GM21529 (cell line): Measurements from ENCODE around the gene LRRC7.

Experiments
- ATAC-seq: cut with Tn5 transposase; IDR thresholded peaks from one replicate; pipeline ENCODE4 v1.9.1; 2021; ENCODE audit not compliant: unreplicated experiment

Gene LRRC7

DNA sequence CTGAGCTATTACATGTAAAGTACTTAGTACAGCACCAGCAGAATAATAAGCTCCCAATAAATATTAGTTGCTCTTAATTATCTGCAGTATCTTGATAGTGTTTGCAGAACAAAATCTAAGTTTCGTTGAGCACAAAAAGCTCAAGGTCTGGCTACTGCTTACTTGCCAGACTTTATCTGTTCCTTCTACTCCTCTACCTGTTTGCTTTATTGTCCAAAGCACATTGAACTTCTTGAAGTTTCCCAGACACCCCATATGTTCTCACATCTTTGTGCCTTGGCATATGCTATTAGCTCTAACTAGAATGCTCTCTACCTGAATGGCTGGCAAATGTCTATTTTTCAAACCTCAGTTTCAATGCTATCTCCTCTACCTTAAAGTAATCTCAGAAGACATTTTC, 582.7 kb downstream of the LRRC7 start:
- ATAC-seq = no peak

DNA sequence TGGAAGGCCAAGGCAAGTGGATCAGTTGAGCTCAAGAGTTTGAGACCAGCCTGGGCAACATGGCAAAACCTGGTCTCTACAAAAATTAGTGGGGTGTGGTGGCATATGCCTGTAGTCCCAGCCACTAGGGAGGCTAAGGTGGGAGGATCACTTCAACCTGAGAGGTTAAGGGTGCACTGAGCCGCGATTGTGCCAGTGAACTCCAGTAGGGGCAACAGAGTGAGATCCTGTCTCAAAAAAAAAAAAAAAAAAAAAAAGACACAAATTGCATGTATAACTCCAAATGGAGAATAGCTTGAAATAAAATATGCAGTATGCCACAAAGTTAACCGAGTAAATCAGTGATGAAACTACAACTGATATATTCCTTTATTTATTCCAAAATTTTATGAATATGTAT, 586.0 kb downstream of the LRRC7 start:
- no peak for ATAC-seq

DNA sequence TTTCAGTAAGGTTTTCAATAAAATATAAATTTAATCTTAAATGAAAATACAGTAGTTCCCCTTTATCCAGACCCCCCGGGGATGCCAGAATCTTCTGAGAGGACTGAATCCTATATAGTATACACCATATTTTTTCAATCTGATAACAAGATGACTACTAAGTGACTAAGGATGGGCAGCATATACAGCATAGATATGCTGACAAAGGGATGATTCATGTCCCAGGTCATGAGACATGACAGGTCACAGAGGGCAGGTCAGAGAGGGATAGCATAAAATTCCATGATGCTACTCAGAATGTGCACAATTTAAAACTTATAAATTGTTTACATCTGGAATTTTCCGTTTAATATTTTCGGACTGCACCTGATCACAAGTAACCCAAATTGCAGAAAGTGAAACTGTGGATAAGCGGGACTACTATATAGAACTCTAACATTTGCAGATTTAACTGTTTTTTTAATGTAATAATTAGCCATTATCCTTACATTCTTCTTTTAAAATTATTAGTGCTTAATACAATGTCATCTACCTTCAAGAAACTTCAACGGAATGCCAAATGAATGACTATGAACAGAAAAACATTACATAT, 588.9 kb downstream of the LRRC7 start:
- no peak for ATAC-seq

DNA sequence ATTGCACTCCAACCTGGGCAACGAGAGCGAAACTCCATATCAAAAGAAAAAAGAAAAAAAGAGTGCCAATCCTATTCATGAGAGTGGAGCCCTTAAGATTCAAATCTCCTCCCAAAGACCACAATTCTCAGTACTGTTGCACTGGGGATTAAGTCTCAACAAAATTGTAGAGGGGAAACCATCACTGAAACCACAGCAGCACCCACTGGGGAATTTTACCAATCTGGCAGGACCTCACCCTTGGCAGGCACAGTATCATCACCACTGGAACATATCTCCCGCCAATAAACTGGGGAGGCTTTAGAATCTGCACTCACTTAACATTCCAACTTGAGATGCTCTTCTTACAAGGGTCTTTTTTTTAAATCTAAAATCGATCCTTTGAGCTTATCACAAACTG, 596.6 kb downstream of the LRRC7 start:
- ATAC-seq = no peak

DNA sequence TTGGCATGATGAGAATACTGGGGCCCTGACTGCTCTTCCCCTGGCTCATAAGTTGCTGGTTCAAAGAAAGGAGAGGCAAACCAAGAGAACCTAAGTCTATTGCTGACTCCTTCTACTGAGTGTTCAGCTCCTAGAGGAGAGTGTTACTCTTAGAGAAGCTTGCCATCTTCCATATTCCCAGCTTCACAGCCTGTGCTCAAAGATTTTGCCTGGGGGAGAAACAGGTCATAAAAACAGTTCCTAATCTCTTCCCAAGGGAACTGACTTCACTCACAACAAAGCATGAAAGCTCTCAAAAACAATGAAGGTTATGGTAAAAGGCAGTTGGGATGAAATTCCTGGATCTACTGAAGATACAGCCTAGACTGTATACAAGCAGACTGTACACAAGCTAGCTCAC, 600.6 kb downstream of the LRRC7 start:
- no peak for ATAC-seq

DNA sequence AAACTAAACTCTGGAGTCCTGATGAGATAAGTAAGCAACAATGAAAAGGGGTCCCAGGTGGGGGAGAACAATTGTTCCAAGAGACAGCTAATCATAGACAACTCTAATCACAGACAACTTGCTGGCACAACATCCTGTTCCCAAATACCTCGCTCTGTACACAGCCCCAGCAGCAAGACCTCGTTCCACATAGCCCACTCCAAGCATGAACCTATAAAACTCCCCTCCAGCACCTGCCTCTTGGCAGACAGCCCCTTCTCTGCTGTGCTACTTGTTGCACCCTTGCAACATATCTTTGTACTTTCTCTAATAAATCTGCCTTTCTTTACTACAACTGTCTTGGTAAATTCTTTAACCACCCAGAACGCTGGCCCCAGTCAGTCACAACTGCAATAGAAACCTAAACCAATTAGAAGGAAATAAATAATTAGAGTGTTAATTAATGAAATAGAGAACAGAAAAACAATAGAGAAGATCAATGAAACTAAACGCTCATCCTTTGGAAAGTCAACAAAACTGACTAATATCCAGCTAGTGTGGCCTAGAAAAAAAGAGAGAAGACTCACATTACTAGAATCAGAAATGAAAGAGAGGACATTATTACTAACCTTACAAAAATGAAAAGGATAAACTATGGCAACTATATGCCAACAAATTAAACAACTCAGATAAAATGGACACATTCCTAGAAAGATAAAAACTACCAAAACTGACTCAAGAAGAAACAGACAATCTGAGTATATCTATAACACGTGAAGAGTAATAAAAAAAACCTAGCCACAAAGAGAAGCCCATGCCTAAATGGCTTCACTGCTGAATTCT, 601.5 kb downstream of the LRRC7 start:
- no peak for ATAC-seq

DNA sequence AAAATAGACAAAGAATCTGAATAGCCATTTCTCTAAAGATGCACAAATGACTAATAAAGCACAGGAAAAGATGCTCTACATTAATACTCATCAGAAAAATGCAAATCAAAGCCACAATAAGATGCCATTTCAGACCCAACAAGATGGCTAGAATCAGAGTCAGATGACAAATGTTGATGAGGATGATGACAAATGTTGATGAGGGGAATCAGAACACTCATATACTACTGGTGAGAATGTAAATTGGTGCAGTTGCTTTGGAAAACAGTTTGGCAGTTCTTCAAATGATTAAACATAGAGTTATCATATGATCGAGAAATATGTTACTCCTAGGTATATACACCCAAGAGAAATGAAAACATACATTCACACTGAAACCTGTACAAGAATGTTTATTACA, 603.8 kb downstream of the LRRC7 start:
- ATAC-seq = no peak
